HS-5 (cell line): ENCODE measurements around the gene GALNT16.
"Not testable (repeated sequence)": the region's sequence is repeated elsewhere in the genome, so short reads cannot be mapped to it uniquely, and the experiment has no call there.

Source experiments
- DNase-seq: peaks from one replicate; pipeline ENCODE4 v3.0.0-alpha.2; 2012; ENCODE audit warnings: low read depth

Gene GALNT16

GRCh38 chr14:69285661-69286255 is 25.8 kb downstream of the GALNT16 start:
- DNase-seq = no peak

- DNase-seq = no peak
Observed at GRCh38 chr14:69287098-69288010, 27.4 kb downstream of the GALNT16 start.

- no peak for DNase-seq
Observed at GRCh38 chr14:69288011-69288771, 28.2 kb downstream of the GALNT16 start.

GRCh38 chr14:69288956-69289705 is 29.2 kb downstream of the GALNT16 start:
- no peak for DNase-seq

GRCh38 chr14:69289811-69290520 is 30.0 kb downstream of the GALNT16 start:
- DNase-seq = no peak

- DNase-seq = not testable (repeated sequence)
Observed at GRCh38 chr14:69290881-69291280, 30.9 kb downstream of the GALNT16 start.

- DNase-seq = no peak
Observed at GRCh38 chr14:69291396-69291795, 31.4 kb downstream of the GALNT16 start.

- no peak for DNase-seq
Observed at GRCh38 chr14:69291891-69292561, 32.1 kb downstream of the GALNT16 start.

GRCh38 chr14:69298131-69299071 is 38.4 kb downstream of the GALNT16 start:
- DNase-seq = no peak

GRCh38 chr14:69299286-69300035 is 39.5 kb downstream of the GALNT16 start:
- DNase-seq = no peak

- no peak for DNase-seq
Observed at GRCh38 chr14:69300601-69301221, 40.8 kb downstream of the GALNT16 start.

- DNase-seq = no peak
Observed at GRCh38 chr14:69303086-69303485, 43.1 kb downstream of the GALNT16 start.

GRCh38 chr14:69312608-69313007 is 52.6 kb downstream of the GALNT16 start:
- no peak for DNase-seq

- DNase-seq = no peak
Observed at GRCh38 chr14:69313176-69313575, 53.2 kb downstream of the GALNT16 start.

GRCh38 chr14:69314327-69314726 is 54.4 kb downstream of the GALNT16 start:
- no peak for DNase-seq

GRCh38 chr14:69315301-69315700 is 55.3 kb downstream of the GALNT16 start:
- DNase-seq = no peak

- no peak for DNase-seq
Observed at GRCh38 chr14:69316449-69317101, 56.6 kb downstream of the GALNT16 start.
